GM18858 (cell line): ENCODE results near the gene ACACB.

Experiments used
- ATAC-seq: cut with Tn5 transposase; IDR thresholded peaks from one replicate; pipeline ENCODE4 v1.9.1; 2021; ENCODE audit not compliant: unreplicated experiment

The ACACB gene

DNA sequence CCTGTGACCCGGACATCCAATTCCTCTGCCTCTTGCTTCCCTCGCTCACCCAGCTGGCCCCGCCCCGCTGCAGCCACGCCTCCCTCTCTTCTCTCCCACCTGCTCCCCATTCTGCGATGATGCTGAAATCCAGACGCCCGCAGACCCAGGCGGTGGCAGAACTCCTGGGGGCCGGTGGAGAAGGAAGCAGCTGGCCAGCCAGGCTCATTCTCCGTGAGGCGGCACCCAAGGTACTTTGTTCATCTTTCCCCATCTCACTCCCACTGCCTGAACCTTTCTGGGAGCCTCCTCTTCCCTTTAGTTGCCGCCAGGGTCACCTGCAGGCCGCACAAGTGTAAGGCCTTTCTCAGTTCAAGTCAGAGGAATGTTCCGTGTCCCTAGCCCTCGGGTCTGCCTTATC is 157.0 kb downstream of the ACACB start:
- no peak for ATAC-seq

DNA sequence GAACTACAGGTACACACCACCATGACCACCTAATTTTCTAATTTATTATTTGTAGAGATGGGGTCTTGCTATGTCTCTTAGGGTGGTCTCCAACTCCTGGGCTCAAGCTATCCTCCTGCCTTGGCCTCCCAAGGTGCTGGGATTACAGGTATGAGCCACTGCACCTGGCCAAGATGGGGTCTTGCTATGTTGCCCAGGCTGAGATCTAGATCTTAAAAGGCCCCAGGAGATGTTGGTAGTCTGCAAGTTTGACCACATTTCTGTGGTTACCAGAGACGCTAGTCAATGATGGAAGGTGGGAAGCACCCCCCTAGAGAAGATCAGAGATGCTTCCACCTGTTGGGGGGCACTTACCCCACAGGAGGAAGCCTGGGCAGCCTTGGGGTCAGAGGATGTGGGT is 158.0 kb downstream of the ACACB start:
- ATAC-seq = no peak

DNA sequence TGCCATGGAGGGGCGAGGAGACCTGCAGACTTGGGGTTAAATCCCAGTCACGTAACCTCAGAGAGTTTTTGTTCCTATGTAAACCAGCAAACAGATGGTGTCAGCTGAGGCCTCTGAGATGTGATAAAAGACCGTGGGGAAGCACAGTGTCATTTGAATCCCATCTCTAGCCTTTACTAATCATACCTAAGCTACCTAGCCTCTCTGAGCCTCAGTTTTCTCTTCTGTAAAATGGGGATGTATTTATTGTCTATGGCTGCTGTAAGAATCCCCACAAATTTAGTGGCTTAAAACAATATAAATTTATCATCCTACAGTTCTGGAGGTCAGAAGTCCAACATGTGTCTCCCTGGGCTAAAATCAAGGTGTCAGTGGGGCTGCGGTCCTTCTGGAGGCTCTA is 158.8 kb downstream of the ACACB start:
- no peak for ATAC-seq

DNA sequence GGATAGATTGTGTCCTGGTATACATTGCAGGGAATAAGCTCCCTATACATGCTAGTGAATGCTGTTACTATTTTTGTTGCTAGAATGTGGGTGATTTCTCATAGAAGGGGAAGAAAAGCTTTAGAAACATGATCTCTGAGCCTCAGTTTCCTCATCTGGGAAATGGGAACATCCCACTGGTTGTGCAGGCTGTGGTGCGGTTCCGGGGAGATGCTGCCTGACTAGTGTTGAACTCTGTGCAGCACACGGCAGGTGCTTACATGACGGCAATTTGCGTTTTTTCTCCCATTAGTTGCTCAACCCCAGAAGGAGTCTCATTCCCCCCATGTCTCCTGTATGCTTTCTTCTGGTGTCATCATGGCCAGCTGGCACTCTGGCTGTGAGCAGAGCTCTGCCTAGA is 159.8 kb downstream of the ACACB start:
- no peak for ATAC-seq

DNA sequence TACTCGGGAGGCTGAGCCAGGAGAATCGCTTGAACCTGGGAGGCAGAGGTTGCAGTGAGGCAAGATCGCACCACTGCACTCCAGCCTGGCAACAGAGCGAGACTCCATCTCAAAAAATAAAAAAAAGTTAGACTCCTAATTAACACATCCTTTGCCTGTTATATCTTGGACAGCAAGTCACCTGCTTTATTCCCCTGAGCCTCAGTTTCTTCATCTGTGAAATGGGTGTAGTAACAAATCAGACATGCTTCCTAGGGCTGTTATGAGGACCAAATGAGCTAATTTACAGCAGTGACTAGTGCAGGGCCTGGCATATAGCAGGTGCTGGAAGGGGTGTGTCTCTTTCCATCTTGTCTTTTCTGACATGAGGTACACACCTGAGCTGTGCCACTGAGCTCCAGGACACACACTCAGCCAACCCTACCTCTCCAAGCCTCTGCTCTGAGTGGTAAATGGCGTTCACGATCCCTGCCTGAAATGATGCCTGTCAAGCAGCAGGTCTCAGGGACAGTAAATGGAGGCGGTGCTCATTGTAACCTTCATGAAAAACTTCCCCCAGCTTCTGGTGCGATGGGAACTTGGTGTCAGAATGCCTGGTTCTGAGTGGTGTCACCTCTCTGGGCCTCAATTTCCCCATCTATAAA is 161.0 kb downstream of the ACACB start:
- ATAC-seq = no peak

DNA sequence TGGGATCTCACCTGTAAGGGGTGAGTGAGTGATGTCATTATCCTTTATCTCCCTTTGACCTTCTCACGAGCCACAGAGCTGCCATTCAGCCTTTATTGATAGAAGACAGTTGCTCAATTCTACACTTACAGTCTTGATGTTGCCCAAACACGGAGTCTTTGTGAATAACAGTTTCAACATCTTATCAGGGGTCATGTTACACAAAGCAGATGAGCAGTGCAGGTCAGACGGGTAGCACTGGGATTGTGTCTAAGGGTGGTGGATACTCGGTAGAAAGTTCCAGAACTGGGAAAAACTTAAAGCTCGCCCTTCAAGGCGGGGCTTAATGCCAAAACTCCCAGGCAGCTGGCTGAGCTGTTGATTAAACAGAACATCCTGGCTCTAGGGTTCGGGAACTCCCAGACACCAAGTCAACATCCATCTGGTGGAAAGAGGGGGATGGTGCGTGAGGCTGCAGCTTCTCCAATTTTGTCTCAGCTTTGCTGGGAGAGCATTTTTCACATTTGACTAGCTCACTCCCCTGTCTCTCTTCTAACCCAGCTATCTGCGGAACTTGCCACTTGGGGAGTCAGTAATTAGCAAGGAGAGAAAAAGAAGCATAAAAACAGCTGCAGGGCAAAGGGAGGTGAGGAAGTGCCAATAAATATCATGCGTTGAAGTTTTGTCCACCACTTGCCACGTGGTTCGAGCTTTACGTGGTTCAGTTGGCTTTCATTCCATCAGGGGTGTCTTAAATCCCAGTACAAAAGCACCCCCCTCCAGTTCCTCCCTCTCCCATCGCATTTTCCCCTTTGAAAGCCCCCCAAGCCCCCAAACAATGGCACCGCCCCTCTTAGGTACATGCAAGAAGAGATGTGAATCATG is 161.7 kb downstream of the ACACB start:
- ATAC-seq = no peak

DNA sequence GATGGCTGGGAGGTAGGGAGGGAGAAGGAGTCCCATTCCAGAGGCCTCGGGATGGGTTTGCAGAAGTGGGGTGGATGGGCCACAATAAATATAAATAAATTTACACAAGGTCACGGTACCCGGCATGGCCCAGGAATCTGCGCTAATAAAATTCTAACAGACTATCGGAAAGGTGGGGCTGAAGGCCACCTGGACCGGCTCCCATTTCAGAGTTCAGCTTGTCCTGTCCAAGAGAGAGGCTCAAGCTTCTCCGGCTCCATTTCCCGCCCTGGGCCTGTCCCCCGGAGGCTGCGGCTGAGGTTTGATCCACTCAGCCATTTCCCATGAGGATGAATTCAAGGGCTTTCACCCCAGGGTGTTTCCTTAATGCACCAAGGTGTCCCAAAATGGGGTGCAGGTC is 162.5 kb downstream of the ACACB start:
- ATAC-seq = no peak

DNA sequence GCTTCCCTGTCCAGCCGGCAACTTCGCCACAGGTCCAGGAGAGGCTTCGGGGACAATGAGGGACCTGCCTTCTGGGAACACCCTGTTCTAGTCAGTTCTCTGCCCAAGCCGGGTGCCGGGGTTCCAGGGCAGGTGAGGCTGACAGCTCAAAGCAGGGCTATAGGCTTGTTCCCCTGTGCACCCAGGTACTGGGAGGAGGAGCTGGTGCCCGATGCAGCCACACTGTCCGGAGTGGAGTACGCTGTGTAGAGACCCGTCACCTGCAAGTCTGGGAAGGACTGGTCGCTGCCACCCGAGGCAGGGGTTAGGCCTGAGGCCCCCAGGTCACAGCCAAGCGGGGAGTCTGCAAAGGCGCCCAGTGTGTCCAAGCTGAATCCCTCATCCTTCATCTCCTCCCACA is 163.1 kb downstream of the ACACB start:
- no peak for ATAC-seq

DNA sequence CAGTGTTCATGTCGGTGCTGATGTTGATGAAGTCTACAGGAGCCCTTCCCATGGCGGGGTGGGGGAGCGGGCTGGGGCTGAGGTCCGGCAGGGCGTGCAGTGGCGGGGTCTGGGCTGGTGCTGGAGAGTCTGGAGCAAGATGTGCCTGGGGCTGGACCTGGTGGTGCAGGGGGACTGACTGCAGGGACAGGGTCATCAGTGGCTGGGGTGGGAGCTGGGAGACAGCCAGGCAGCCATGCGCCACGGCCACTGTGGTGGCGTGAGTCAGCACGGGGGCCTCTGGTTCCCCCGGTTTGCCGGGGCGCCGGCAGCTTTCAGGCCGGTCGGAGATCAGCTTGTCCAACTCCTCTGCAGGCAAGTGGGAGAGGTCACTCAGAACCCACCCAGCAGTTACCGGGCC is 165.1 kb downstream of the ACACB start:
- ATAC-seq = no peak

DNA sequence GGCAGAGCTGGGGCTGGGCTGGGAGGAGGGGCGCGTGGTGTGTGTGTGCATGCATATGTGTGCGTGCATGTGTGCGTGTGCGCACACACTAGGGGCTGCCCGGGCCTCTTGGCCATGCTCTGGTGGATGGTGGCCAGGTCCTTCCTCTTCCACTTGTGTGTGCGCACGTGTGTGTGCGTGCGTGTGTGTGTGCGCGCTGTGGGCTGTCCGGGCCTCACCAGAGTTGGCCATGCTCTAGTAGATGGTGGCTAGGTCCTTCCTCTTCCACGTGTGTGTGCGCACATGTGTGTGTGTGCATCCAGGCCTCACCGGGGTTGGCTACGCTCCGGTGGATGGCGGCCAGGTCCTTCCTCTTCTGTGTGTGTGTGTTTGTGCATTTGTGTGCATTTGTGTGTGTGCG is 168.0 kb downstream of the ACACB start:
- no peak for ATAC-seq

DNA sequence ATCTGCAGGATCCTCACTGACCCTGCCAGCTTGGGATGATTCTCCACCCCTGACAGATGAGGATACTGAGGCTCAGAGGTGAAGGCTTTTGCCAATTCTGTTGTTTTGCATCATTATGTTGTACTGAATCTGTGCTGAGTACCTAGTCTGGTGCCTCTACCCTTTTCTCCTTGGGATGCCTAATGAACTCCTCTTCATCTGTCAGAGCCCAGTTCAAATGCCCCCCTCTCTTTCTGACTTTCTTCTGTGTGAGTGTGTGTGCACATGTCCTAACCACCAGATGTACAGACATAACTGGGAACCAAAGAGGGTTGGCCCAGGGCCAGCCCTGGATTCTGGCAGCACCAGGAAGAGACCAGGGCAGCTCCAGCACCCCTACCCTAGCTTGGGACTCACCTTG is 169.9 kb downstream of the ACACB start:
- no peak for ATAC-seq

DNA sequence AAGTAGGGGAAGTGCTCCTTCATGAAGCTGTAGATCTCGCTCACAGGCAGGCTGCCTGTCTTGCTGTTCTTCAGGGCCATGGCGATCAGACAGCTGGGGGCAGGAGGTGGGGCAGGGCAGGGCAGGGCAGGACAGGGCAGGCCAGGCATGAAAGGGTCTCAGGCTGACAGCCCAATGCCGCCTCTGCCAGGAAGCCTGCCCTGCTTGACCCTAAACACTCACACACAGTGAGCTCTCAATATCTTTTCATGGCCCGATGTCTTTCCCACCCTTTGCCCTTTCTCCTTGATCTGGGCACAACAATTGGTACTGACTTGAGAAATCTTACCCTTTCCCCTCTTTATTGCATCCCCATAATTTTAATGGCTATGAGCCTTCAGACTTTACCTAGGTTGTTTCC is 170.3 kb downstream of the ACACB start:
- no peak for ATAC-seq

DNA sequence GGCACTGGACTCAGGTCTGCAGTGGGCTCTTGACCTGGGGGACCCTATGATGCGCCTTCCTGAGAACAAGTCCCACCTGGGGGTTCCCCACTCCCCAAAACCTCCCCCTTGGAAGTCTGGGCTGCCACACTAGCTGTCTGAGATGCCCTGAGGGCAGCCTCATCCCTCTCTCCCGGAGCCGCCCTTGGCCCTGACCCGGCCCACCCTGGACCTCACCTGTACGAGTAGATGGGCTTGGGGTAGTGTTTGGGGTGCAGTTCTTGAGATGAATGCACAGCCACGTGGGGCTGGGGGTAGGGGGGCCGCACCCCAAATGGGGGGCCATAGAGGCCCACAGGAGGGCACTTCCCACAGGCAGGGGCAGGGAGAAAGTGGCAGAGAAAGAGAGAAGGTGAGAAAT is 170.8 kb downstream of the ACACB start:
- no peak for ATAC-seq

DNA sequence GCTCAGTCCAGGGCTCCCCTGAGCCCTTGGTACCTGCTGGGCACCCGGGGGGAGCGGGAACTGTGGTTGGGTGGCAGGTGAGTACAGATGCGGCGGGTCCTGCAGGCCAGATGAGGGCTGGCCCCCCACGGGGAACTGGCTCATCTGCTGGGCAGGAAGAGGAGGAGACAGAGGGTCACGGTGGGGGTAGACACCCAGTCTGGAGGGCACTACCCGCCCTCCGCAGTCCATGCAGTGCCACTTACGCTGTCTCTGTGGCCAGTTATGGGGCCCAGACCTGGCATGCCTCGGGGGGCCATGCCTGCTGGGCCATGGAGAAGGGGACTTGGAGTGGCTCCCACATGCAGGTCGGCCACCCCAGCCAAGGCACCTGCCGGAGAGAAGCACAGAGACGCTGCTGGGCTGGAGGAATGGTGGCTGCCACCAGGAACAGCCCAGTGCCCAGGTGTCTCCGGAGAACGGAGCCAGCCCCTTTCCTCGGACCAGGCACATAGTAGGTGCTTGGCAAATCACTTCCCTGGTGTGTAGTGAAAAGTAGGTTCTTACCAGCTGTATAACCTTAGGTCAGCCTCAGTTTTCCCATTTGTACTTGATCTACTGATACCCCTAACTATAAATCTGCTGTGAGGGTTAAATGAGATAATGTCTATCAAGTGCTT is 171.6 kb downstream of the ACACB start:
- ATAC-seq = no peak

DNA sequence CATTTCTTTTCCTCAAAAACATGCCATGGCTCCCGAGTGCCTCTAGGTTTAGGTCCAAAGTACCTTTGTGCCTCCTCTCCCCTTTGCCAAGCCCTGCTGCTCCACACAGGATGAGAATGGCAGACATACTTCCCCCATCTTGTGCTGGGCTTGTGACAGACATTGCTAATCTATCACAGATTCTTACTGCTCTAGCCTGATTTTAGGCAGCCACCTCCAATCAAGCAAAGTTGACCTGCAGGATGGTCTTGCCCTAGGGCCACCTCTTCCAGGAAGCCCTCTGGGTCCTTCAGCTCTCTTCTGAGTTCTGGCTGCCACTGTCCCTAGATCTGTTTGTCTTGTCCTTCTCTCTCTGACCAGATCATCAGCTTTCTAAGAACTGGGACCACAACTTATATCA is 172.2 kb downstream of the ACACB start:
- ATAC-seq = no peak

DNA sequence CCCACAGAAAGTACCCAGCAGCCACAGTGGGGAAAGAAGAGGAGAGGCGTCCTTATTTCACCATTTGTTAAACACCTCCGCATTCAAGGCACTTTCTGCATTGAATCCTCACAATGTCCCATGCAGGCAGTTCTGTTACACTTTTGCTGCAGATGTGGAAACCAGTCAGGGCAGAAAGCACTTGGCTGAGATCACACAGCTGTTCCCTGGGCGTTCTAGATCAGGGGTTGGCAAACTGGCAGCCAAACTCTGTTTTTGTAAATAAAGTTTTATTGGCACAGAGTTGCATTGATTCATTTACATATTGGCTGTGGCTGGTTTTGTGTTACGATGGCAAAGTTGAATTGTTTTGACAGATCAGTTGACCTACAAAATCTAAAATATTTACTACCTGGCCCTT is 172.6 kb downstream of the ACACB start:
- no peak for ATAC-seq

DNA sequence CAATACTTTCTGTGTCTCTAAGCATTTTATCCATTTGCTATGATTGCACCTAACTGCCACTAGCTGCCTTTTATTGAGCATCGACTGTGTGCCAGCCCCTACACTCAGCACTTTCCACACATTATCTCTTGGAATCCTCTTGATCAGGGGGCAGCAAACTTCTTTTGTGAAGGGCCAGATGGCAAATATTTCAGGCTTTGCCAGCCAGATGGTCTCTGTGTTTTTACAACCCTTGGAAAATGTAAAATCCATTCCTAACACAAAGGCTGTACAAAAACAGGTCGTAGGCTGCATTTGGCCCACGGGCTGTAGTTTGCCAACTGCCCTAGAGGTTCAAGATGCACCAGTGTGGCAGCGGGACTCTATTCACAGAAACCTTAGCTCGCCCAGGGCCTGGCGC is 173.2 kb downstream of the ACACB start:
- no peak for ATAC-seq

DNA sequence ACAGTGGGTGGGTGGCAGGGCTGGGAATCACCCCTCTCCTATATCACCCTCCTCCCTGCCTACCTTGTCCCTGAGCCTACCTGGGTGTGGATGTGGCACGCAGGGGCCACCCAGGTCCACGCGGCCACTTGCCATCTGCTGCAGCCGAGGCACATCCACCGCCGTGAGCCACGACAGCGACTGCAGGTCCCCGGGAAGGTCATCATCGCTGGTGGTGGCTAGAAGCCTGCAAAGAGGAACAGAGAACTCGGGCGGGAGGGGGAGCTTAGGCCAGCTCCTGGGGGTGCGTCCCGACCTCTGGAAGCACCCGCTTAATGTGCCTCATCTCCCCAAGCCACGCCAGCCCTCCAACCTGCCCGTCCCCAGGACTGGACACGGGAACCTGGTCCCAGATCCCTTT is 173.7 kb downstream of the ACACB start:
- ATAC-seq = no peak

DNA sequence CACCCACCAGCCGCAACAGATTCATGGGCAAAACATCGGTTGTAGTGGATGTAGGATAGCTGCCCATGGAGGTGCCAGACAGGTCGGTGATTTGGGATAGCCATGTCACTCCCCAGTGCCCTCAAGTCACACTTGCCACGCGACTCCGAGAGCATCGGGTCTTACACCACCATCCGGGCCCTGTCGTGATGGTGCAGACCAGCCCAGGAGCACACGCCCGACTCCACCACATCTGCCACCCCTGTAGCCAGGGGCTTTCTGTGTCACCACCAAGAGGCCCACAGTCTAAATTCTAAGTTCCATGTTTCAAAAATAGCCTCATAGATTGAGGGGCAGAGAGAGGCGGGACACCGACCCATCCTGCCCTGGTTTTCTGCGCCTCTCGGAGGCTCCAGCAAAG is 174.7 kb downstream of the ACACB start:
- no peak for ATAC-seq

DNA sequence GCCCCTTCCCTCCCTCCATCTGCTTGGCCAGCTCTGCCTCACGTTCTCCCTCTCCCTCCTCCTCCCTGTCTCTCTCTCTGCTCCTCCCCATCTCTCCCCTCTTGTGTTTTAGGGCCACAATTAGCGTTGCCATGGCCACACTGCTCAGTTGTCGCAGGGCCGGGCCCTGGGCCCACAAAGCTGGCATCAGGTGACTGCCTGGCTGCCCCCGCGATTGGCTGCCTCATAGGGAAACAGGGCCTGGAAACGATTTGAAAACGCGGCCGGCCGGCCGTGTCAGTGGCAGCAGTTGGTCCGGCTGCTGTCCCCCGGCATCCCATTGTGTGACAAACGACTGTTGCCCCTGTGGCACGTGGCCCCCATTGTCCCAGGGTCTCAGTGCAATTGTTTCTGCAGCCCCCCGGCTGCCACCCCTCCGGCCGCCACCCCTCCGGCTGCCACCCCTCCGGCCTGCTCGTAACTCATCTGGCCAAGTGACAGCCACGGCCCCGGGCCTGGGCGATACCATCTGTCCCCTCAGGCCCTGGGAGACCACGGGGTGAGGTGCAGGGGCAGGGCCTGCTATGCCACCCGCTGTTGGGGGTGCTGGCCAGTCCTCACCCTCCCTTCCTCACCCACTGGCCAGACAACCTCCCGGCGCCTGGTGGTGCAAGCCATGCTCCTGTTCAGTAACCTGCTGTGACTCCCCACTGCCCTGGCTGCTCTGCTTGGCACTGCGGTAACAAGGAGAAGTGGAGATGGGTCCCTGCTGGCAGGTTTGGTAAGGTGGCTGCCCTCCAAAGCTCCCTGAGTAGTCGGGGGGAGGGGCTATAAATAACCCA is 175.3 kb downstream of the ACACB start:
- ATAC-seq = no peak

DNA sequence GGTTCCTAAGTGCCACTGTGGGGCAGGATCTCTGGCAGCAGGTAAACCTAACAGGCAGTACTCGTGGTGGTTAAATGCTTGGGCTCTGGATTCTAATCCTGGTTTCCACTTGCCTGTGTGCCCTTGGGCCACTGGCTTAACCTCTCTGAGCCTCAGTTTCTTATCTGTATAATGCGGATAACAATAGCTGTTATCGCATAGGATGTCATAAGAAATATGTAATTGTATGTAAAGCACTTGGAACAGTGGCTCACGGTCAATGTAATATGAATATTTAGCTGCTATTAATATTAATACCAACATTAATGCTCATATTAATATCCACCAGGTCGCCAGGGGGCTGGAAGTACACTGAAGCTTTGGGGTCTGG is 175.9 kb downstream of the ACACB start:
- ATAC-seq = no peak
